Astrocyte (in vitro differentiated cells and primary cell): ENCODE results near the gene PFKFB4.

Experiments
- EZH2 ChIP-seq: IDR thresholded peaks from 2 replicates; pipeline ENCODE4 v1.6.1; 2012; ENCODE audit warnings: mild to moderate bottlenecking, low read length, inconsistent platforms; ENCODE audit not compliant: insufficient read depth
- TF ChIP-seq, protein P1 (sequence below): IDR thresholded peaks from 2 replicates; pipeline ENCODE4 v1.5.1; 2011; ENCODE audit warnings: low read depth, mild to moderate bottlenecking, inconsistent platforms, low read length, moderate library complexity; ENCODE audit not compliant: insufficient read depth

DNA sequence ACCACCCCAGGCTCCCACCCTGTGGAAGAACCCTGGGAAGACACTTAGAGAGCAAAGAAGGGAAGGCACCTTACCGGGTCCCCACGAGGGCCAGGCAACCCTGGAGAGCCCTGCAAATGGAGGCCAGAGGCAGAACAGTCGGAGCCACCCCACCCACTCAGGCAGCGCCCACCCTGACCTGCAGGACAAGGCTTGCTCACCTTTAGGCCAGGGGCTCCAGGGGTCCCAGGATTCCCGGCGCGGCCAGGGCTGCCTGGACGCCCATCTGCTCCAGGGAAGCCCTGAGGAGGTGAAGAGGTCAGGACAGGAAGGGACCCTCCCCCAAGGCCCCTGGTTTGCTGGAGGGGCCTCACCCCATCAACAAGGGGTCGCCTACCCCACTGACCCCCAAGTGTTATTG, 28.2 kb upstream of the PFKFB4 start:
- TF ChIP-seq, protein P1, sequence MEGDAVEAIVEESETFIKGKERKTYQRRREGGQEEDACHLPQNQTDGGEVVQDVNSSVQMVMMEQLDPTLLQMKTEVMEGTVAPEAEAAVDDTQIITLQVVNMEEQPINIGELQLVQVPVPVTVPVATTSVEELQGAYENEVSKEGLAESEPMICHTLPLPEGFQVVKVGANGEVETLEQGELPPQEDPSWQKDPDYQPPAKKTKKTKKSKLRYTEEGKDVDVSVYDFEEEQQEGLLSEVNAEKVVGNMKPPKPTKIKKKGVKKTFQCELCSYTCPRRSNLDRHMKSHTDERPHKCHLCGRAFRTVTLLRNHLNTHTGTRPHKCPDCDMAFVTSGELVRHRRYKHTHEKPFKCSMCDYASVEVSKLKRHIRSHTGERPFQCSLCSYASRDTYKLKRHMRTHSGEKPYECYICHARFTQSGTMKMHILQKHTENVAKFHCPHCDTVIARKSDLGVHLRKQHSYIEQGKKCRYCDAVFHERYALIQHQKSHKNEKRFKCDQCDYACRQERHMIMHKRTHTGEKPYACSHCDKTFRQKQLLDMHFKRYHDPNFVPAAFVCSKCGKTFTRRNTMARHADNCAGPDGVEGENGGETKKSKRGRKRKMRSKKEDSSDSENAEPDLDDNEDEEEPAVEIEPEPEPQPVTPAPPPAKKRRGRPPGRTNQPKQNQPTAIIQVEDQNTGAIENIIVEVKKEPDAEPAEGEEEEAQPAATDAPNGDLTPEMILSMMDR: no peak
- no peak for TF ChIP-seq EZH2
